ENCODE measurements around the gene MFSD12. TPM values are rescaled to one million over a fixed set of nuclear protein-coding genes. Genes with fewer than 3 reads are reported as not detected.

Gene MFSD12
- total RNA-seq, 2 donors from 2014 or later, result 85.6 to 112 TPM

DNA sequence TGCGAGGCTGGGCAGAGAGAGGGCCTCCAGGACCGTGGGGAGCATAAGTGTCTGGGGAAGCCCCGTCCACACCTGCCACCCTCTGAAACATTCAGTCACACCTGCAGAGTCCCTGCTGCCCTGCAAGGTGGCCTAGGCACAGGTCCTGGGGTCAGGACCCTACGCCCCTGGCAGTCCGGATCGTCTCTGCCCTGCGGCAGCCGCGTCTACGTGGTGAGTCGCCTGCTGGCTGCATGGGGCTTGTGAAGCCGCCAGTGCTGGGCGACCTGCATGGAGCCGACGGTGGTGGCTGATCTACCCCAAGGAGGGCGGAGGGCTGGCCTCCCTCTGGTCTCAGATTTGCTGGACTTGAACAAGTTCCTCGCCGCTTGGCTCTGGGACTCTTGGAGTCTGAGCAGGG lies 38.3 kb downstream of the MFSD12 start:
- ATAC-seq (ENCODE audit: insufficient number of reproducible peaks, low FRiP score, low read depth) (no peak), DNase-seq (ENCODE audit: low spot score) (no peak)
- Histone ChIP-seq H3K27me3 (replicated peaks; ENCODE audit: insufficient read depth) (no peaks in the 10 kb centered on the region), H3K36me3 (peaks cover 21% of the 10 kb centered on the region), H3K27ac (no peak overlapping the region), H3K9me3 (no peaks in the 10 kb centered on the region), H3K4me3 (no peak overlapping the region), H3K4me1 (ENCODE audit: control insufficient read depth in 1 of 2, low read depth in 2 of 2) (peaks cover 0 to 8% of the 10 kb centered on the region in 2 donors)
- TF ChIP-seq, protein P1, sequence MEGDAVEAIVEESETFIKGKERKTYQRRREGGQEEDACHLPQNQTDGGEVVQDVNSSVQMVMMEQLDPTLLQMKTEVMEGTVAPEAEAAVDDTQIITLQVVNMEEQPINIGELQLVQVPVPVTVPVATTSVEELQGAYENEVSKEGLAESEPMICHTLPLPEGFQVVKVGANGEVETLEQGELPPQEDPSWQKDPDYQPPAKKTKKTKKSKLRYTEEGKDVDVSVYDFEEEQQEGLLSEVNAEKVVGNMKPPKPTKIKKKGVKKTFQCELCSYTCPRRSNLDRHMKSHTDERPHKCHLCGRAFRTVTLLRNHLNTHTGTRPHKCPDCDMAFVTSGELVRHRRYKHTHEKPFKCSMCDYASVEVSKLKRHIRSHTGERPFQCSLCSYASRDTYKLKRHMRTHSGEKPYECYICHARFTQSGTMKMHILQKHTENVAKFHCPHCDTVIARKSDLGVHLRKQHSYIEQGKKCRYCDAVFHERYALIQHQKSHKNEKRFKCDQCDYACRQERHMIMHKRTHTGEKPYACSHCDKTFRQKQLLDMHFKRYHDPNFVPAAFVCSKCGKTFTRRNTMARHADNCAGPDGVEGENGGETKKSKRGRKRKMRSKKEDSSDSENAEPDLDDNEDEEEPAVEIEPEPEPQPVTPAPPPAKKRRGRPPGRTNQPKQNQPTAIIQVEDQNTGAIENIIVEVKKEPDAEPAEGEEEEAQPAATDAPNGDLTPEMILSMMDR (IDR thresholded peaks at IDR 0.05), result no peak

DNA sequence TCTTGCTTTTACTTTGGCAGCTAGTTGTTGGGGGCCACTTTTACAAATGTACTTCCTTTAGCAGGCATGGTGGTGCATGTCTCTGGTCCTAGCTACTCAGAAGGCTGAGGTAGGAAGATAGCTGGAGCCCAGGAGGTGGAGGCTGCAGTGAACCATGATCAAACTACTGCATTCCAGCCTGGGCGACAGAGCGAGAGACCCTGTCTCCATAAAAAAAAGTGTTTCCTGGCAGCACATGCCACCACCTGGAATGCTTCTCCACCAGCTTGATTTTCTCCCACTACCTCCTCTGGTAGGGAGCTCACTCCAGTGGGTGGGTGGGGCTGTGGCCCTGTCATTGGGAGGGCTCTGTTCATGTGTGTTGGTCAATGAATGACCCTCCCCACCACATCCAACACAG lies 38.7 kb downstream of the MFSD12 start:
- no peak for DNase-seq (ENCODE audit: low spot score)
- Histone ChIP-seq H3K4me1 (ENCODE audit: control insufficient read depth in 1 of 2, low read depth in 2 of 2) (peaks cover 0 to 8% of the 10 kb centered on the region in 2 donors), H3K27me3 (replicated peaks; ENCODE audit: insufficient read depth) (no peaks in the 10 kb centered on the region), H3K4me3 (no peak overlapping the region), H3K36me3 (peaks cover 16% of the 10 kb centered on the region), H3K9me3 (no peaks in the 10 kb centered on the region), H3K27ac (no peak overlapping the region)
- TF ChIP-seq, protein P1 (IDR thresholded peaks at IDR 0.05), result no peak
- ATAC-seq (ENCODE audit: insufficient number of reproducible peaks, low FRiP score, low read depth), result no peak

DNA sequence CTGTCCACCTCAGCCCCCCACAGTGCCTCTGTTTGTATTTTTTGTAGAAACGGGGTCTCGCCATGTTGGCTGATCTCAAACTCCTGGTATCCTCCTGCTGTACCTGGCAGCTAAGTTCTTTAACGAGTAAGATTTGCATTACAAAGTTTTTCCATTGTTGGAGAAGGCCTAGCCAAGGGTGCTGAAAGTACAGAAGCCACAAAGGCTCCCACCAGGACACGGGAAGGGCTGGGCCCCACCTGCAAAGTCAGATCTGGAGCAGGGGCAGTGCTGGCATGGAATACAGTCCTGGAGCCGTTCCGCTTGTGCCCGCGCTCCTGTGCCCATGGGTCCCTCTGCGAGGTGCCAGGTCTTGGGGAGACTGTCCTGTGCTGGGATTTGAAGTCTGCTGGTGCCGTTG lies 39.1 kb downstream of the MFSD12 start:
- Histone ChIP-seq H3K4me3 (no peak overlapping the region), H3K27me3 (replicated peaks; ENCODE audit: insufficient read depth) (no peaks in the 10 kb centered on the region), H3K27ac (no peak overlapping the region), H3K9me3 (no peaks in the 10 kb centered on the region), H3K36me3 (peaks cover 12% of the 10 kb centered on the region), H3K4me1 (ENCODE audit: control insufficient read depth in 1 of 2, low read depth in 2 of 2) (peaks cover 0 to 8% of the 10 kb centered on the region in 2 donors)
- TF ChIP-seq, protein P1 (IDR thresholded peaks at IDR 0.05), result no peak
- ATAC-seq (ENCODE audit: insufficient number of reproducible peaks, low FRiP score, low read depth), result no peak
- DNase-seq (ENCODE audit: low spot score), result no peak

DNA sequence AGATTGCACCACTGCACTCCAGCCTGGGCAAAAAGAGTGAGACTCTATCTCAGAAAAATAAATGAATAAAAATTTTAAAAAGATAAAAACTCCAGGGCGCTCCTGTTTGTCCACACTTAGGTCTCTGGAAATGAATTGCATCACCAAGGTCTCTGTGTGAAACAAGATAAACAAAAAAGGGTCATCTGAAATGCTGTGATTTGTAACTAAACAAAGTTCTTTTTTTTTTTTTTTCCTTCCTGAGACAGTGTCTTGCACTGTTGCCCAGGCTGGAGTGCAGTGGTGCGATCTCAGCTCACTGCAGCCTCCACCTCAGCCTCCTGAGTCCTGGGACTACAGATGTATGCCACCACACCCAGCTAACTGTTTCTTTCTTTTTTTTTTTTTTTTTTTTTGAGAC lies 39.7 kb downstream of the MFSD12 start:
- H3K4me1 ChIP-seq (ENCODE audit: control insufficient read depth in 1 of 2, low read depth in 2 of 2), result peaks cover 0 to 10% of the 10 kb centered on the region in 2 donors
- no peak overlapping the region for H3K4me3 ChIP-seq

DNA sequence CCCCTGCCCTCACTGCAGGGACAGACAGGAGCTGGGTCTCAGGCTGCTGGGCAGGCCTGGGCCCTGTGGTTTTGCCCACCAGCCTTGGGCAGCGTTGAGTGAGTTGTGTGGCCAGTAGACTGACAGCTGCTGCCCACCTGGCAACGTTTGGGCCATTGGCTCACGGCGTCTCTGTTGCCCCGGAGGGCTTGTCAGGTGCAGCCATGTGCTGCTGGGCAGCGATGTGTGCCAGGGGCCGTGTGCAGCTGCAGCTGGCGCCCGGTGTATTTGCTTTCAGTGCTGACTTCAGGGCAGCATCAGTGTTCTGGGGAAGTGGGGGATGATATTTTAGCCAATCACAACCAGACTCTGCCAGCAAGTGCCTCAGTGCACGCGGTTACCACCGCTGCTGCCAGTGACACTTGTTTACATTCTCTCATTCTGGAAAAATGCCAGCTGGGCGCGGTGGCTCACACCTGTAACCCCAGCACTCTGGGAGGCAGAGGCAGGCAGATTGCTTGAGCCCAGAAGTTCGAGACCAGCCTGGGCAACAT lies 40.6 kb downstream of the MFSD12 start:
- H3K36me3 ChIP-seq, result peaks cover 4% of the 10 kb centered on the region
- H3K4me3 ChIP-seq, result no peak overlapping the region
- TF ChIP-seq, protein P1 (IDR thresholded peaks at IDR 0.05), result no peak
- H3K9me3 ChIP-seq, result no peaks in the 10 kb centered on the region
- peaks cover 0 to 19% of the 10 kb centered on the region in 2 donors for H3K4me1 ChIP-seq (ENCODE audit: control insufficient read depth in 1 of 2, low read depth in 2 of 2)
- no peak overlapping the region for H3K27ac ChIP-seq
- no peaks in the 10 kb centered on the region for H3K27me3 ChIP-seq (replicated peaks; ENCODE audit: insufficient read depth)
- ATAC-seq (ENCODE audit: insufficient number of reproducible peaks, low FRiP score, low read depth), result no peak
- DNase-seq (ENCODE audit: low spot score), result no peak

More for the DNA sequence above, 39.7 kb downstream of the MFSD12 start:
- ATAC-seq (ENCODE audit: insufficient number of reproducible peaks, low FRiP score, low read depth) (no peak), DNase-seq (ENCODE audit: low spot score) (no peak)
- no peak overlapping the region for H3K27ac ChIP-seq
- no peaks in the 10 kb centered on the region for H3K9me3 ChIP-seq
- H3K27me3 ChIP-seq (replicated peaks; ENCODE audit: insufficient read depth), result no peaks in the 10 kb centered on the region
- TF ChIP-seq, protein P1 (IDR thresholded peaks at IDR 0.05), result no peak
- peaks cover 6% of the 10 kb centered on the region for H3K36me3 ChIP-seq

All from thoracic aorta (tissue), 2 donors.